Activated T-helper 2 cell treated with anti-CD3 and anti-CD28 coated beads, Interferon-gamma antibody, Interleukin-2, Interleukin-4, amounts not matched to agents 10 μg/mL and 5 μg/mL and 100 μg/mL, durations not matched to agents 14 hours and 24 hours and 36 hours (primary cell): ENCODE measurements around the gene AOC2. TPM values are rescaled to one million over a fixed set of nuclear protein-coding genes. Genes with fewer than 3 reads are reported as not detected.
A peak's percentile ranks its signal among the peaks of the same experiment; 100 is the strongest.

ENCODE experiments used
- DNase-seq: peaks from one replicate; pipeline ENCODE4 v3.0.0; 2021; ENCODE audit warnings: low spot score
- H3K27ac Mint-ChIP-seq: one replicate; pipeline ENCODE4 v1.8.0; 2021; ENCODE audit warnings: mixed read lengths
- H3K27me3 Mint-ChIP-seq: one replicate; pipeline ENCODE4 v1.8.0; 2021; ENCODE audit warnings: low read depth, mixed read lengths
- H3K36me3 Mint-ChIP-seq: one replicate; pipeline ENCODE4 v1.8.0; 2021; ENCODE audit warnings: low read depth, mixed read lengths
- H3K4me1 Mint-ChIP-seq: one replicate; pipeline ENCODE4 v1.8.0; 2021; ENCODE audit warnings: low read depth, mixed read lengths
- H3K4me3 Mint-ChIP-seq: one replicate; pipeline ENCODE4 v1.8.0; 2021; ENCODE audit warnings: low read depth, mild to moderate bottlenecking, moderate library complexity, mixed read lengths
- H3K9me3 Mint-ChIP-seq: one replicate; pipeline ENCODE4 v1.8.0; 2021; ENCODE audit warnings: mixed read lengths
- intact Hi-C: fragments of 100-400 bp; cut with micrococcal nuclease; formaldehyde crosslinking; loops from one replicate; pipeline ENCODE4 v1.15.1; 2023
- total RNA-seq: library from RNA; stranded (reverse); gene quantifications from 2 replicates; pipeline ENCODE4 v1.2.3, GENCODE V29; 2022

The AOC2 gene
- total RNA-seq, 1 donor from 2014 or later, result 3.2 TPM

DNA sequence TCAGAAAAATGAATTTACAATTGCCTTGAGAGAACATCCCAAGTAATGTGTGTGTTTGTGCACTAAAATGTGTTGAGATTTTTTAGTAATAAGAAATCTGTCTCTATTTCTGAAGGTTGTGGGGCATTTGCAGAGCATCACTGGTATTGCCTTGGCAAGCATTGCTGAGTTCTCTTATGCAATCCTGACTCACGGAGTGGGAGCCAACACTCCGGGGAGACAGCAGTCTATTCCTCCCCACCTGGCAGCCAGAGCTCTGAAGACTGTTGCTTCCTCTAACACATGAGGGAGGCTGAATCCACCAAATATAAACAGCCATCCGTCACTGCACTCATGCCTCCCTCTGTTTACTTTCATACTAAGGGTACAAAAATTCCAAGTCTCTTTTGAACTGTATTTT is 35.1 kb upstream of the AOC2 start:
- no peak for DNase-seq
- H3K27me3 Mint-ChIP-seq, result no peaks in the 10 kb centered on the region
- intact Hi-C loops, result no loop called here
- H3K4me3 Mint-ChIP-seq, result no peak overlapping the region
- no peaks in the 10 kb centered on the region for H3K4me1 Mint-ChIP-seq
- no peak overlapping the region for H3K27ac Mint-ChIP-seq
- no peaks in the 10 kb centered on the region for H3K9me3 Mint-ChIP-seq
- peaks cover 35% of the 10 kb centered on the region for H3K36me3 Mint-ChIP-seq

DNA sequence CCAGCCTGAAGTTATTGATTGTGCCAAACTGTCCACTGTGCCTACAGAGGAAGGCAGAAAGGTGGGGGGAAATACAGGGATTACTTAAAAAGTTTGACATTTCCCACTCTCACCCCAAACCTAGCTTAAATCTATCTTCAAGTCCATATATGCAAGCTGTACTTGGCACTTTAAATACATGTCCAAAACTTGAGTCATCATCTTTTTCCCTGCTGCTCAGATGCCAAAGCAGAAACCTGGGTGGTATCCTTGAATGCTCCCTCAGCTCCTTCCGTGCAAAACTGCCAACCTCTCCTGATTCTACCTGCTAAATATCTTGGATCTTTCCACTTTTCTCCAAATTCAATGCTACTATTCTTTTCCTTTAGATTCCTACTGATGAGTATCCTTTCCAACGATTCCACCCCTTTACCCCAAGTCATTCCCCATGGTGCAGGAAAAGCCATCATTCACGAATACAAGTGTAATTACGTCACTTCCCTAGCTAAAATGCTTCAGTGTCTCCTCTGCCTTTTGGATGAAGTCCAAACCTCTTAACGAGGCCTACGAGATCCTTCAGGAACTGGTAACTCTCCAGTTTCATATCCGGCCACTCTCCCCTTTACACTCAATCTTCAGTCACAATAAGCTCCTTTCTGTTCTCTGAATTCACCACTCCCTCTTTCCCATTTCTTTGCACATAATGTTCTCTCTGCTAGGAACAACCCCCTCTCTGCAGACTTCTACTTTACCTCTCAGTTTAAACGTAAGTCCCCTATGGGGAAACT is 29.6 kb upstream of the AOC2 start:
- Mint-ChIP-seq H3K4me1 (no peaks in the 10 kb centered on the region), H3K27me3 (no peaks in the 10 kb centered on the region), H3K4me3 (no peak overlapping the region), H3K27ac (no peak overlapping the region), H3K9me3 (no peaks in the 10 kb centered on the region), H3K36me3 (peaks cover 73% of the 10 kb centered on the region)
- intact Hi-C loops, result no loop called here
- no peak for DNase-seq

DNA sequence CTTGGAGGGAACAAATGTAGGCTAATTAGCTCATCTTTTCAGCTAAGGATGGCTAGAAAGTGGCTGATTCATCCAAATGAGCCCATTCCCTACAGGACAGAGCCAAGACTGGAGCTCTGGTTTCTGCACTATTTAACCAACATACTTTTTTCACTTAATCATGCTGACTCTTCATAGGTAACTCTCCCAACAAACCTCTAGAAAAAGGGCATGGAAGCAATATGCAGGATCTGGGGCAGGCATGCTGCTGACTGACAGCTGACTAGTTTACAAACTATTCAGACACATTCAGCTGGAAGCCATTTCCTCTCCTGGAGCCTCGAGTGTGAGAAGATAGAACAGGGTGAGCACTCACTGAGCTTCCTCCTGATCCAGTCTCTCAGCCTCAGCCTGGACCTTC is 26.5 kb upstream of the AOC2 start:
- H3K4me1 Mint-ChIP-seq, result peaks cover 11% of the 10 kb centered on the region
- DNase-seq, result no peak
- H3K4me3 Mint-ChIP-seq, result no peak overlapping the region
- no peaks in the 10 kb centered on the region for H3K9me3 Mint-ChIP-seq
- peaks cover 80% of the 10 kb centered on the region for H3K36me3 Mint-ChIP-seq
- H3K27me3 Mint-ChIP-seq, result no peaks in the 10 kb centered on the region
- intact Hi-C loops, result no loop called here
- H3K27ac Mint-ChIP-seq, result no peak overlapping the region

DNA sequence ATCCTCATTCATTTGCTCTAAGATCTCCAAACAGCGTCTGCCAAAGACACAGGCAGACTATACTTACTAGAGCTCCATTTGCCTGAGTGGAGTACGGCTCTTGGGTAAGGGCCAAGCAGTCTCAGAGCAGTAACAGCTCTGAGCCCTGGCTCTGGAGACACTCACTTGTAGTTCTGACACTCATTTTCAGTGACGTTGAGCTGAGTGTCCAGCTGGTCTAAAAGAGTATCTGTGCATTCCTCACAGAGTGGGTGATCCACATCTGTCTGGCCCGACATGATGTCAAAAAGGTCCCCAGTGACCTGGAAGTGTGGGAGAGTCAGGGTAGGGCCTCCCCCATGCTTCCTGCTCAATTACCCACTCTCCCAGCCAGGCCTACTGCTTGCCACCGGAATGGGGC is 26.0 kb upstream of the AOC2 start:
- DNase-seq, result no peak
- Mint-ChIP-seq H3K4me3 (no peak overlapping the region), H3K27me3 (no peaks in the 10 kb centered on the region), H3K4me1 (peaks cover 11% of the 10 kb centered on the region), H3K9me3 (no peaks in the 10 kb centered on the region), H3K27ac (peak overlapping the region; percentile 13), H3K36me3 (peaks cover 80% of the 10 kb centered on the region)
- intact Hi-C loops, result no loop called here

DNA sequence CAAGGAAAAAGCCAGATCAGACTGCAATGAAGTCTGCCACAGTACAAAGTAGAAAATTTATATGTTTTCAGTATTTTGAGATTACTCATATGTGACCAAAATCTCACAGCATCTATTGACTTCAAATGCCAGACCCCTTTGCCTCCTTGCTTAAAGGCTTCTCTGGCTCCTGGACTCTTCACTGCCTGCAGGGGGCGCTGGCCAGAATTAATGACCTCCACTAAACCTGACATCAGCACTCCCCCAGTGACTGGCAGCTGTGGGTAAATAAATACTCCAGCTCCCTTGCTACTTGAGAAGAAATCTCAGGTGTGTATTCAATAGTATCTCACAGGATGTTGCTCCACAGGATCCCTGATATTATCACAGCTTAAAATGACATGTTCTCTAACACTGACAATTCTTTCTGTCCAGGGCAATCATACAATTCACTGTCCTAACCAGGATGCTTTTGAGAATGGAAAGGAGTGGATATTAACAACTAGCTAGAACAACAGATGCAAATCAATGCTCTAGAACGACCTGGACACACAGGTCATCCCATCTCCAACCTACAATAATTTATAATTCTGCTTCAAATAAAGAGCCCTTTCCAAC is 24.3 kb upstream of the AOC2 start:
- Mint-ChIP-seq H3K4me1 (peaks cover 14% of the 10 kb centered on the region), H3K27ac (no peak overlapping the region), H3K27me3 (no peaks in the 10 kb centered on the region), H3K9me3 (no peaks in the 10 kb centered on the region), H3K4me3 (no peak overlapping the region), H3K36me3 (peaks cover 64% of the 10 kb centered on the region)
- intact Hi-C loops, result loop anchor here (1.0 to 2.0 kb wide), 2 partner anchors 17 to 109 kb away; no protein-coding TSS in a partner anchor
- DNase-seq, result peak; percentile 47

DNA sequence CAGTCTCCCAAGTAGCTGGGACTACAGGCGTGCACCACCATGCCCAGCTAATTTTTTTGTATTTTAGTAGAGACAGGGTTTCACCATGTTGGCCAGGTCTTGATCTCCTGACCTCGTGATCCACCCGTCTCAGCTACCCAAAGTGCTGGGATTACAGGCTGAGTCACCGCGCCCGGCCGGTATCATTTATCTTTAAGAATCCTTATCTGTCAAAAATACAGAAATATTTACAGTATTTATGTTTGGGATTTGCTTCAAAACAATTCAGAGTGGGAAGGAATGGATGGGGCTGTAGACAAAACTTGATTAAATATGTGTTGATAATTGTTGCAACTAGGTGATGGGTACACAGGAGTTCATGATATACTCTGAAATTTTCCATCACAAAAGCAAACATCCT is 23.2 kb upstream of the AOC2 start:
- H3K36me3 Mint-ChIP-seq, result peaks cover 54% of the 10 kb centered on the region
- intact Hi-C loops, result loop anchor here (2.0 kb wide), 1 partner anchor 18 kb away; no protein-coding TSS in a partner anchor
- H3K27ac Mint-ChIP-seq, result no peak overlapping the region
- H3K4me1 Mint-ChIP-seq, result peaks cover 14% of the 10 kb centered on the region
- H3K27me3 Mint-ChIP-seq, result no peaks in the 10 kb centered on the region
- H3K9me3 Mint-ChIP-seq, result no peaks in the 10 kb centered on the region
- no peak for DNase-seq
- H3K4me3 Mint-ChIP-seq, result no peak overlapping the region

DNA sequence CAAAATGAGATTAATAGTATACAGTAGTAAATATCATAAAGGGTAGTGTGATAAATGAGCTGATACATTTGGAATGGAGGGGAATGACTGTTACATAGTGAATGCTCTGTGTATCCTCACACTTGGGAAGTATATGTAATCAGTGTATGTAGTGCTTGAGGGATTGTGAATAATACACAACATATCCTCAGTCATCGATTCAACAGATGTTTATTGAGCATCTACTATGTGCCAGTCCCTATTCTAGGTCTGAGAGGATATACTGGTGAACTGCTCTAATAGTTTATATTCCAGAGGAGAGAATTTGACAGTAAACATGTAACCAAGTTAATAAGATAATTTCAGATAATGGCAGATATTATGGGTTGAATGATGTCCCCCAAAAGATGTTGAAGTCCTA is 16.9 kb upstream of the AOC2 start:
- intact Hi-C loops, result no loop called here
- Mint-ChIP-seq H3K36me3 (peaks cover 3% of the 10 kb centered on the region), H3K4me3 (no peak overlapping the region)

DNA sequence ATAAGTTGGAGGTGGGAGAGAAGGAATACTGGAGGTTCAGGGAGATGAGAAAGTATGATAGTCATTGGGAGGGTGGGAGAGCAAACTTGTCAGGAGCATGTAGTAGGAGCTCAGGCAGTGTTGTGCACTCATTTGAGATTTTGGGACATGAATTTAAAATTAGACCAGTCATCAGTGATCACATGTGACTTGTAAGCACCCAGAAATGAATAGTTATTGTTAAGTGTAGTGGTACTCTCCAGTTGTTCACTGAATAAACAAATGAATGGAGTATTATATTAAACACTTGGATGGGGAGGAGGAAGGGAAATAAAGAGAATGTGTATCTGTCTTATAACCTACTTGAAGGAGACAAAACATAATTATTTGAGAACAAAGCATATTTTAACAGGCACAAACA is 13.4 kb upstream of the AOC2 start:
- intact Hi-C loops, result no loop called here
- H3K9me3 Mint-ChIP-seq, result no peaks in the 10 kb centered on the region
- no peak overlapping the region for H3K27ac Mint-ChIP-seq
- H3K4me1 Mint-ChIP-seq, result peaks cover 20% of the 10 kb centered on the region
- H3K27me3 Mint-ChIP-seq, result peaks cover 14% of the 10 kb centered on the region
- peaks cover 22% of the 10 kb centered on the region for H3K36me3 Mint-ChIP-seq
- no peak for DNase-seq
- H3K4me3 Mint-ChIP-seq, result no peak overlapping the region

More for the DNA sequence above, 16.9 kb upstream of the AOC2 start:
- peaks cover 14% of the 10 kb centered on the region for H3K27me3 Mint-ChIP-seq
- H3K9me3 Mint-ChIP-seq, result no peaks in the 10 kb centered on the region
- H3K4me1 Mint-ChIP-seq, result peaks cover 10% of the 10 kb centered on the region
- no peak for DNase-seq
- H3K27ac Mint-ChIP-seq, result no peak overlapping the region

DNA sequence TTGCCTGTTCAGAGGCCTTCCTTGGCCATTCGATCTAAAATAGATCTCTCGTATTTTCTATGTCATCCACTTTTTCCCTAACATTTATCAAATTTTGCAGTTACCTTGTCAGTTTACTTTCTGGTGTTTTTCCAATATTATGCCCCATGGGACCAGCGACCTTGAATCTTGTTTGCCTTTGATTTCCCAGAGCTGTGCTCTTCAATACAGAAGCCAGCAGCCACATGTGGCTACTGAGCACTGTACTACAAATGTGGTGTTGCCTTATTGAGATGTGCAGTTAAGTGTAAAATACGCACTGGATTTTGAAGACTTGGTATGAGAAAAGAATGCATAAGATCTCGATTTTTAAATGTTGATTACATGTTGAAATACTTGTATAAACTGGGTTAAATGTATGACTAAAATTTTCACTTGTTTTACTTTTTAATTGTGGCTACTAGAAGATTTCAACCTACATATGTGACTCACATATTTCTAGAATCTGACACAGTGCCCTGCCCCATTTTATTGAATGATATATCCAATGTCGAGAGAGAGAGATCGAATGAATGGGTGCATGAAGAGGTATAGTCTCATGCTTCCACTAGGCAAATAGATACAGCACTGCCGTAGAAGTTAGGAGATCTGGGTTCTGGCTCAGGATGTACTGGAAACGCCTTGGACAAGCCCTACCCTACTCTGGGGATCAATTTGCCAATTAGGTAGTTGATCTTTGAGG is 12.0 kb upstream of the AOC2 start:
- H3K36me3 Mint-ChIP-seq, result peaks cover 32% of the 10 kb centered on the region
- H3K27ac Mint-ChIP-seq, result peak overlapping the region; percentile 98
- intact Hi-C loops, result loop anchor here (1.0 kb wide), 1 partner anchor 8 kb away; the partner anchor contains the start of gene BECN1
- peaks cover 9% of the 10 kb centered on the region for H3K27me3 Mint-ChIP-seq
- no peak for DNase-seq
- peaks cover 22% of the 10 kb centered on the region for H3K4me1 Mint-ChIP-seq
- peak overlapping the region; percentile 92 for H3K4me3 Mint-ChIP-seq
- no peaks in the 10 kb centered on the region for H3K9me3 Mint-ChIP-seq

DNA sequence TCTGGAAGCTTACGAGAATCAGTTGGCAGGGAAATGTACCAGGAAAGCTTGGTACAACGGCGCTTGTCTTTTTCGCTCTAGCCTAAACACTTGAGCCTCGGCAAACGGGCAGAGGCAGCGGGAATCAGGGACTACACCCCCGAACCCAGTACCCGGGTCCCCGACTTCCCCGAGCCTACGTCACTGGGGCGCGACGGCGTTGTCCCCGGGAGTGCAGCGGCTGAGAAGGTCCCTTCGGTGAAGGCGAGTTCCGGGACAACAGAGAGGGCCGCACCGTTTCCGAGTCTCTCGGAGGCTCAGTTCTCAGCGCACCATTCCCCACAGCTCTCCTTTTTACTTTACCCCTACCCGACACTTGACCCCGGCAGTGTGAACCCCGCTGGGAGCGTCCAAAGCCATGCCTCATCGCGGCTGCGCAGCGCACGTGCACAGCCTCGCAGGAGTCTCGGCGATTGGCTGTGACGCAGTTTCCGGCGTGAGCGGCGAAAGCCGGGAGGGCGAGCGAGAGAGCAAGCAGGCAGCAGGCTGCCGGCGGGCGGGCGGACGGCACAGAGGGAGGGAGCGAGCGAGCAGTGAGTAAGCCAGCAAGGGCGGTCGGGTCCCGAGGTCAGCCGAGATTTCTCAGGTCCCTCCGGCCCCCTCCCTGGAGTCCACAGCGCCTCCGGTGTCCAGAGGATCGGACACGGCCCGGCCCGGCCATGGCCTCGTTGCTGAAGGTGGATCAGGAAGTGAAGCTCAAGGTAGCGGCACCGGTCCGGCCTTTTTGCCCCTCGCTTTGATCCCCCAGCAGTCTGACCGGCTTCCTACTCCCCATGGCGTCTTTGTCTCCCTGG is 11.2 kb upstream of the AOC2 start, which contains the start of gene PSME3:
Gene PSME3, plus strand, starts transcription at position 464 of the 833 bp plus-strand sequence. Its CDS starts 235 bp downstream, at position 699.
- Mint-ChIP-seq H3K36me3 (peaks cover 40% of the 10 kb centered on the region), H3K9me3 (no peaks in the 10 kb centered on the region), H3K27me3 (peaks cover 2% of the 10 kb centered on the region), H3K4me3 (peak within 1 kb of the TSS; percentile 92), H3K4me1 (peaks cover 24% of the 10 kb centered on the region), H3K27ac (peak within 1 kb of the TSS; percentile 98)
- DNase-seq, result peak; percentile 90
- intact Hi-C loops, result loop anchor here (1.0 kb wide), 1 partner anchor 9 kb away; the partner anchor contains the start of gene BECN1

DNA sequence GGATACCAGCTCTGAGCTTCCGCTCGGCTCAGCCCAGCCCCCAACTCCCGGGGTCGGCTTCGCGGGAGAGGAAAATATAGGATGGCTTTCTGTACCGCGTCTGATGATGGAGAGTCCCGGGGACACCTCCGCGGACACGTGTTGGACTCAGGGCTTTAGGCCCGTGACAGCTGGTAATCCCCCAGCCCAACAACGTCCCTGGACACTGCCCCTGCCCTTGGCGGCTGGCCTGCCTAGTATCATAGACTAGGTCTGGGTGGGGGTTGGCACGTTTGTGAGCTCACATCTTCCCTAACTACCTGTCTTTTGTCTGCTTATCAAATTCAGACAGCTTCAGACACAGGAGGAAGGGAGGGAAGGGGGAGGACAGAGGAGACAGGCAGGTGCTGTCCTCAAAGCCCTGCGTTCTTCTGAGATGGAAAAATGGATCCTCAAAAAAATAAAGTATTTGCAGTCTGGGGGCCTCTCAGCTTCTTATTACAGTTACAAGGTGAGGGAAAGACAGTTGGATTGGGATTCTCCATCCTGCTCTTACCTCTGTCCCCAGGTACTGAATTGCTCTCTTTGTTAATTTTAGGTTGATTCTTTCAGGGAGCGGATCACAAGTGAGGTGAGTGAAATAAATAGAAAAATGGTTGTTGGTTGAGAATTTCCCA is 10.5 kb upstream of the AOC2 start:
- no peaks in the 10 kb centered on the region for H3K27me3 Mint-ChIP-seq
- H3K36me3 Mint-ChIP-seq, result peaks cover 47% of the 10 kb centered on the region
- H3K27ac Mint-ChIP-seq, result peak overlapping the region; percentile 98
- no peak for DNase-seq
- H3K4me3 Mint-ChIP-seq, result peak overlapping the region; percentile 92
- intact Hi-C loops, result no loop called here
- no peaks in the 10 kb centered on the region for H3K9me3 Mint-ChIP-seq
- peaks cover 24% of the 10 kb centered on the region for H3K4me1 Mint-ChIP-seq

DNA sequence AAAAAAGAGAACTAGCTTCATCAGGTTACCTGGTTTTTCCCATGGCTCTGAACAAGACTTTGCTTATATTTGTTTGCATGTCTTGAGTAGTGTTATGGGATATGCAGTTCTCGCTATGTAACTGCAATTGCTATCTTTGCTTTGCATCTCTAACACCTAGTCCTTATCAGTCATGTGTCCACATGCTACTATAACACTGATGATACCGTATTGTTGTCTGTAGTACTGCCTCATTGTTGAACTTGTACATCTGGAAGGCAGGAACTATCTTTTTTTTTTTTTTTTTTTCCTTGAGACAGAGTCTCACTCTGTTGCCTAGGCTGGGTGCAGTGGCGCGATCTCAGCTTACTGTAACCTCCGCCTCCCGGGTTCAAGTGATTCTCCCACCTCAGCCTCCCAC is 8.6 kb upstream of the AOC2 start:
- no peaks in the 10 kb centered on the region for H3K27me3 Mint-ChIP-seq
- H3K27ac Mint-ChIP-seq, result no peak overlapping the region
- no peak for DNase-seq
- peaks cover 24% of the 10 kb centered on the region for H3K4me1 Mint-ChIP-seq
- no peaks in the 10 kb centered on the region for H3K9me3 Mint-ChIP-seq
- no peak overlapping the region for H3K4me3 Mint-ChIP-seq
- intact Hi-C loops, result no loop called here
- H3K36me3 Mint-ChIP-seq, result peaks cover 61% of the 10 kb centered on the region
